ENCODE results near the gene C4orf50. TPM values are rescaled to one million over a fixed set of nuclear protein-coding genes. Genes with fewer than 3 reads are reported as not detected.

The C4orf50 gene
- total RNA-seq, 4 donors from 2014 or later = 0.14 to 4.9 (median 0.32) TPM; not detected in 1

DNA sequence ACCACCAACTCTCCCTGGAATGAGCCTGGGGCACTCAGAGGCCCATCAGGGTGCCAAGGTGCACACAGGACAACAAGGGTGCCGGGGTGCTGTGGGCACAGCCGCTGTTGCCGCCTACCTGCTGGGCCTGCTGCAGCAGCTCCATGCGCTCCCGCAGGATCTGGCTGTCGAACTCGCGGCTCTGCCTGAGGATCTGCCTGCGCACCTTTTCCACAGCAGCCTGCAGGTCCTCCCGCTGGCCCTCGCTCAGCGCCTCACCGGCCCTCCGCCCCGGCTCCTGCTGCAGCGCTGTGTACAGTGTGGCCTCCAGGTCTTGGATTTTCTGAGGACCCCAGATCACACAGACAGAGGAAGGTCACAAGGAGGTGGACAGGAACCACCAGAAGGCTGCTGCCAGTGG, 17.6 kb upstream of the C4orf50 start:
- DNase-seq = no peak
- H3K36me3 ChIP-seq = no peaks in the 10 kb centered on the region

GRCh38 chr4:6033381-6033780, 15.2 kb upstream of the C4orf50 start:
- no peak overlapping the region for H3K4me3 ChIP-seq
- TF ChIP-seq POLR2AphosphoS5 (IDR thresholded peaks at IDR 0.05) = no peak
- no peak for TF ChIP-seq POLR2A (IDR thresholded peaks at IDR 0.05)
- no peak for TF ChIP-seq EP300 (IDR thresholded peaks at IDR 0.05; ENCODE audit: low read depth)
- TF ChIP-seq CTCF (IDR thresholded peaks at IDR 0.05) = no peak
- no peaks in the 10 kb centered on the region for H3K36me3 ChIP-seq
- DNase-seq = no peak
- H3K9me3 ChIP-seq = no peaks in the 10 kb centered on the region
- WGBS, 2 donors (ENCODE audit: low coverage in 1 of 2) = 54 to 80% methylated on average over 4 of the region's 4 CpGs
- no peak overlapping the region for H3K27ac ChIP-seq
- no peaks in the 10 kb centered on the region for H3K4me1 ChIP-seq
- no peaks in the 10 kb centered on the region for H3K27me3 ChIP-seq
- intact Hi-C loops (cut with DNase I; ENCODE audit: low total_unique reads) = no loop called here
- in situ Hi-C loops (cut with MboI; ENCODE audit: low pct_ligation_motif_present in 1 of 4, low pct_unique_long_range_greater_than_20kb in 1 of 4, low sequenced_read_pairs in 3 of 4) = no loop called here

More for the DNA sequence above, 17.6 kb upstream of the C4orf50 start:
- TF ChIP-seq CTCF (IDR thresholded peaks at IDR 0.05) (no peak), POLR2AphosphoS5 (IDR thresholded peaks at IDR 0.05) (no peak), POLR2A (IDR thresholded peaks at IDR 0.05) (no peak), EP300 (IDR thresholded peaks at IDR 0.05; ENCODE audit: low read depth) (no peak)
- H3K9me3 ChIP-seq = no peaks in the 10 kb centered on the region
- H3K27me3 ChIP-seq = no peaks in the 10 kb centered on the region
- in situ Hi-C loops (cut with MboI; ENCODE audit: low pct_ligation_motif_present in 1 of 4, low pct_unique_long_range_greater_than_20kb in 1 of 4, low sequenced_read_pairs in 3 of 4) = no loop called here
- 96% methylated on average over 16 of the region's 16 CpGs; no CpG with 5 or more reads in 1 of the 2 donors for WGBS, 2 donors (ENCODE audit: low coverage in 1 of 2)
- no peaks in the 10 kb centered on the region for H3K4me1 ChIP-seq
- no peak overlapping the region for H3K4me3 ChIP-seq
- intact Hi-C loops (cut with DNase I; ENCODE audit: low total_unique reads) = no loop called here
- H3K27ac ChIP-seq = no peak overlapping the region

DNA sequence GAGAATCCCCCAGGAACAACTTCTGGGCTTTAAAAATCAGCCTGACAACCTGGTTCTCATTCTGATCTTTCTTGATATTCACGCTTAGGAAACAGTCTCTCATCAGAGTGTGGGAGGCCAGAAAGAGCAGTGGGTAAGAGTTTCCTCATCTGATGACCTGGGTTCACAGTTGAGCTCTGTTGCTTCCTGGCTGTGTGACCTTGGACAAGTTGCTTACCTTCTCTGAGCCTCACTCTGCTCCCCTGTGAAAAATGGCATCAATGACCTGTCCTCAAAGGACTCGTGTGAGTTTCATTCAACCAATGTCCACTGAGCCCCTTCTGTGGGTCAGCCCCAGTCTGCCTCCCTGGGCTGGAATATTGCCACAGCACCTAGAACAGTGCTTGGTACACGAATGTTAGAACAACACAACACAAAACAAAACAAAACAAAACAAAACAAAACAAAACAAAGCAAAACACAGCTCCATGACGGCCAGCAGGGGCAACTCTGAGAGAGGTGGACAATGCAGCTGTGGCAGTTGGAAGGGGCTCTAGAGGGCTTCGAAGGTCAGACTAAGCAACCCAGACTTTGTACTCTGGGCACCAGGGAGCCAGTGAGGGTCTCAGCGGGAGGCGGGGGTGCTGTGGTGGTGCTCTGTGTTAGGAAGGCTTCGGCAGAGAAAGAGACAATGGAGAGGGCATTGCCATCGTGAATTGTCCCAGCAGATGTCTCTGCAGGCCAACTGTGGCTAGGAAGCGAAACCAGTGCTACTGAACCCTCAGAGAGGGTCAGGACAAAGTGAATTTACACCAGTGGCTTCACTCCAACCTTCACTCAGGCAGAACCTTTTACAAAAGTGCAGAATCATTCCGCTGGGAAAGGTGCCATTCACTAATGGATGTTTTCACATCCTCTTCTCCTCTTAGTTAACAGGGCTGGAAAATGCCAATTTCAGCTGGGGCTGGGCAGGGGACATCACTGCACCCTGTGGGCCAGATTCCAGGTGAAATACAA, 14.3 kb upstream of the C4orf50 start:
- TF ChIP-seq CTCF (IDR thresholded peaks at IDR 0.05) (no peak), POLR2A (IDR thresholded peaks at IDR 0.05) (no peak), EP300 (IDR thresholded peaks at IDR 0.05; ENCODE audit: low read depth) (no peak), POLR2AphosphoS5 (IDR thresholded peaks at IDR 0.05) (no peak)
- no peak for DNase-seq
- H3K4me1 ChIP-seq = no peaks in the 10 kb centered on the region
- no peak overlapping the region for H3K27ac ChIP-seq
- no peaks in the 10 kb centered on the region for H3K27me3 ChIP-seq
- in situ Hi-C loops (cut with MboI; ENCODE audit: low pct_ligation_motif_present in 1 of 4, low pct_unique_long_range_greater_than_20kb in 1 of 4, low sequenced_read_pairs in 3 of 4) (no loop called here), intact Hi-C loops (cut with DNase I; ENCODE audit: low total_unique reads) (no loop called here)
- H3K36me3 ChIP-seq = no peaks in the 10 kb centered on the region
- no peak overlapping the region for H3K4me3 ChIP-seq
- 60 to 63% methylated on average over 1 to 11 of the region's 11 CpGs for WGBS, 2 donors (ENCODE audit: low coverage in 1 of 2)
- H3K9me3 ChIP-seq = no peaks in the 10 kb centered on the region

- Histone ChIP-seq H3K27ac (no peak overlapping the region), H3K4me1 (no peaks in the 10 kb centered on the region), H3K4me3 (no peak overlapping the region), H3K27me3 (no peaks in the 10 kb centered on the region), H3K36me3 (no peaks in the 10 kb centered on the region), H3K9me3 (no peaks in the 10 kb centered on the region)
- TF ChIP-seq POLR2AphosphoS5 (IDR thresholded peaks at IDR 0.05) (no peak), EP300 (IDR thresholded peaks at IDR 0.05; ENCODE audit: low read depth) (no peak), POLR2A (IDR thresholded peaks at IDR 0.05) (no peak), CTCF (IDR thresholded peaks at IDR 0.05) (no peak)
- intact Hi-C loops (cut with DNase I; ENCODE audit: low total_unique reads) (no loop called here), in situ Hi-C loops (cut with MboI; ENCODE audit: low pct_ligation_motif_present in 1 of 4, low pct_unique_long_range_greater_than_20kb in 1 of 4, low sequenced_read_pairs in 3 of 4) (no loop called here)
- DNase-seq = no peak
- 50% methylated on average over 5 of the region's 5 CpGs; no CpG with 5 or more reads in 1 of the 2 donors for WGBS, 2 donors (ENCODE audit: low coverage in 1 of 2)
Measured at GRCh38 chr4:6031846-6032245, 13.6 kb upstream of the C4orf50 start.
